Measurements from ENCODE around the gene TRAF3.
"Not testable (repeated sequence)": the region's sequence is repeated elsewhere in the genome, so short reads cannot be mapped to it uniquely, and the experiment has no call there.

The TRAF3 gene

GRCh38 chr14:102868956-102869547, 91.8 kb downstream of the TRAF3 start:
- Mint-ChIP-seq H3K27me3 (no peaks in the 10 kb centered on the region), H3K4me3 (no peak overlapping the region), H3K4me1 (peaks cover 15% of the 10 kb centered on the region), H3K27ac (peak overlapping the region; percentile 38), H3K9me3 (no peaks in the 10 kb centered on the region), H3K36me3 (peaks cover 37% of the 10 kb centered on the region)
- DNase-seq (ENCODE audit: low spot score in 2 of 2) (no peak), ATAC-seq (ENCODE audit: low read depth) (peak; percentile 69)

GRCh38 chr14:102870246-102870645, 93.0 kb downstream of the TRAF3 start:
- DNase-seq (ENCODE audit: low spot score in 2 of 2) (no peak), ATAC-seq (ENCODE audit: low read depth) (no peak)
- Mint-ChIP-seq H3K27ac (no peak overlapping the region), H3K36me3 (peaks cover 34% of the 10 kb centered on the region), H3K9me3 (no peaks in the 10 kb centered on the region), H3K4me3 (no peak overlapping the region), H3K4me1 (peaks cover 15% of the 10 kb centered on the region), H3K27me3 (no peaks in the 10 kb centered on the region)

GRCh38 chr14:102870994-102871831, 94.0 kb downstream of the TRAF3 start:
- DNase-seq (ENCODE audit: low spot score in 2 of 2) (no peak), ATAC-seq (ENCODE audit: low read depth) (no peak)
- Mint-ChIP-seq H3K36me3 (peaks cover 34% of the 10 kb centered on the region), H3K9me3 (no peaks in the 10 kb centered on the region), H3K4me1 (peaks cover 15% of the 10 kb centered on the region), H3K4me3 (no peak overlapping the region), H3K27ac (peak overlapping the region; percentile 24), H3K27me3 (no peaks in the 10 kb centered on the region)

- no peak overlapping the region for H3K27ac Mint-ChIP-seq
- H3K4me3 Mint-ChIP-seq = no peak overlapping the region
- H3K9me3 Mint-ChIP-seq = no peaks in the 10 kb centered on the region
- H3K36me3 Mint-ChIP-seq = peaks cover 32% of the 10 kb centered on the region
- no peak for DNase-seq (ENCODE audit: low spot score in 2 of 2)
- H3K4me1 Mint-ChIP-seq = peaks cover 13% of the 10 kb centered on the region
- ATAC-seq (ENCODE audit: low read depth) = no peak
- no peaks in the 10 kb centered on the region for H3K27me3 Mint-ChIP-seq
Measured at GRCh38 chr14:102872020-102872419, 94.8 kb downstream of the TRAF3 start.

- ATAC-seq (ENCODE audit: low read depth) (no peak), DNase-seq (ENCODE audit: low spot score in 2 of 2) (no peak)
- Mint-ChIP-seq H3K36me3 (peaks cover 32% of the 10 kb centered on the region), H3K4me1 (peaks cover 6% of the 10 kb centered on the region), H3K4me3 (no peak overlapping the region), H3K27me3 (no peaks in the 10 kb centered on the region), H3K27ac (no peak overlapping the region), H3K9me3 (no peaks in the 10 kb centered on the region)
Measured at GRCh38 chr14:102873131-102873530, 95.9 kb downstream of the TRAF3 start.

- ATAC-seq (ENCODE audit: low read depth) = no peak
- DNase-seq (ENCODE audit: low spot score in 2 of 2) = no peak
- H3K4me1 Mint-ChIP-seq = peaks cover 6% of the 10 kb centered on the region
- no peak overlapping the region for H3K4me3 Mint-ChIP-seq
- H3K27me3 Mint-ChIP-seq = no peaks in the 10 kb centered on the region
- no peak overlapping the region for H3K27ac Mint-ChIP-seq
- peaks cover 32% of the 10 kb centered on the region for H3K36me3 Mint-ChIP-seq
- no peaks in the 10 kb centered on the region for H3K9me3 Mint-ChIP-seq
Measured at GRCh38 chr14:102873546-102874061, 96.4 kb downstream of the TRAF3 start.

GRCh38 chr14:102875652-102876051, 98.4 kb downstream of the TRAF3 start:
- no peak for ATAC-seq (ENCODE audit: low read depth)
- no peak overlapping the region for H3K4me3 Mint-ChIP-seq
- H3K4me1 Mint-ChIP-seq = no peaks in the 10 kb centered on the region
- no peak overlapping the region for H3K27ac Mint-ChIP-seq
- no peaks in the 10 kb centered on the region for H3K27me3 Mint-ChIP-seq
- DNase-seq (ENCODE audit: low spot score in 2 of 2) = no peak
- H3K9me3 Mint-ChIP-seq = no peaks in the 10 kb centered on the region
- peaks cover 32% of the 10 kb centered on the region for H3K36me3 Mint-ChIP-seq

- ATAC-seq (ENCODE audit: low read depth); H3K27ac Mint-ChIP-seq; DNase-seq (ENCODE audit: low spot score in 2 of 2); H3K27me3 Mint-ChIP-seq; H3K9me3 Mint-ChIP-seq; H3K4me3 Mint-ChIP-seq; H3K4me1 Mint-ChIP-seq: not testable (repeated sequence)
- H3K36me3 Mint-ChIP-seq = peaks cover 25% of the 10 kb centered on the region
Measured at GRCh38 chr14:102877511-102877910, 100.3 kb downstream of the TRAF3 start.

GRCh38 chr14:102878174-102878969, 101.1 kb downstream of the TRAF3 start:
- H3K27ac Mint-ChIP-seq = no peak overlapping the region
- H3K36me3 Mint-ChIP-seq = peaks cover 22% of the 10 kb centered on the region
- no peak for DNase-seq (ENCODE audit: low spot score in 2 of 2)
- no peak overlapping the region for H3K4me3 Mint-ChIP-seq
- H3K27me3 Mint-ChIP-seq = no peaks in the 10 kb centered on the region
- ATAC-seq (ENCODE audit: low read depth) = peak; percentile 61
- peaks cover 8% of the 10 kb centered on the region for H3K4me1 Mint-ChIP-seq
- no peaks in the 10 kb centered on the region for H3K9me3 Mint-ChIP-seq

GRCh38 chr14:102878970-102879460, 101.8 kb downstream of the TRAF3 start:
- Mint-ChIP-seq H3K27ac (no peak overlapping the region), H3K4me3 (no peak overlapping the region), H3K27me3 (no peaks in the 10 kb centered on the region), H3K36me3 (peaks cover 17% of the 10 kb centered on the region), H3K4me1 (peaks cover 8% of the 10 kb centered on the region), H3K9me3 (no peaks in the 10 kb centered on the region)
- ATAC-seq (ENCODE audit: low read depth) = no peak
- peak in 1 of 2 donors; percentile 4 for DNase-seq (ENCODE audit: low spot score in 2 of 2)

GRCh38 chr14:102882226-102882906, 105.1 kb downstream of the TRAF3 start:
- H3K36me3 Mint-ChIP-seq = peaks cover 22% of the 10 kb centered on the region

GRCh38 chr14:102883089-102883541, 105.9 kb downstream of the TRAF3 start:
- Mint-ChIP-seq H3K4me3 (no peak overlapping the region), H3K27ac (peak overlapping the region; percentile 82), H3K4me1 (peaks cover 8% of the 10 kb centered on the region), H3K36me3 (peaks cover 24% of the 10 kb centered on the region), H3K27me3 (no peaks in the 10 kb centered on the region), H3K9me3 (no peaks in the 10 kb centered on the region)
- ATAC-seq (ENCODE audit: low read depth) (no peak), DNase-seq (ENCODE audit: low spot score in 2 of 2) (no peak)

More at GRCh38 chr14:102882226-102882906, 105.1 kb downstream of the TRAF3 start:
- DNase-seq (ENCODE audit: low spot score in 2 of 2) (no peak), ATAC-seq (ENCODE audit: low read depth) (no peak)
- H3K4me1 Mint-ChIP-seq = peaks cover 8% of the 10 kb centered on the region
- H3K27me3 Mint-ChIP-seq = no peaks in the 10 kb centered on the region
- peak overlapping the region; percentile 18 for H3K27ac Mint-ChIP-seq
- H3K9me3 Mint-ChIP-seq = no peaks in the 10 kb centered on the region
- no peak overlapping the region for H3K4me3 Mint-ChIP-seq

GRCh38 chr14:102883554-102883953, 106.3 kb downstream of the TRAF3 start:
- Mint-ChIP-seq H3K27ac (peak overlapping the region; percentile 82), H3K36me3 (peaks cover 27% of the 10 kb centered on the region), H3K9me3 (no peaks in the 10 kb centered on the region), H3K4me1 (peaks cover 8% of the 10 kb centered on the region), H3K27me3 (no peaks in the 10 kb centered on the region), H3K4me3 (no peak overlapping the region)
- no peak for DNase-seq (ENCODE audit: low spot score in 2 of 2)
- no peak for ATAC-seq (ENCODE audit: low read depth)
